Measurements from ENCODE around the gene OR2T1.
"Not testable (repeated sequence)": the region's sequence is repeated elsewhere in the genome, so short reads cannot be mapped to it uniquely, and the experiment has no call there.

The OR2T1 gene

GRCh38 chr1:248406721-248407692 lies 4.2 kb downstream of the OR2T1 start:
- Mint-ChIP-seq H3K4me3 (no peak overlapping the region), H3K27ac (ENCODE audit: low read depth) (no peak overlapping the region)
- ATAC-seq (replicated peaks; ENCODE audit: extremely low read depth, poor library complexity, severe bottlenecking), result peak; percentile 10

GRCh38 chr1:248416226-248416625 lies 13.4 kb downstream of the OR2T1 start:
- Mint-ChIP-seq H3K27ac (ENCODE audit: low read depth) (no peak overlapping the region), H3K4me3 (no peak overlapping the region), H3K4me1 (no peaks in the 10 kb centered on the region), H3K9me3 (peaks cover 7% of the 10 kb centered on the region), H3K36me3 (ENCODE audit: insufficient read depth) (peaks cover 1% of the 10 kb centered on the region), H3K27me3 (no peaks in the 10 kb centered on the region)
- no peak for DNase-seq (ENCODE audit: low spot score in 2 of 2)
- no peak for ATAC-seq (replicated peaks; ENCODE audit: extremely low read depth, poor library complexity, severe bottlenecking)

More at GRCh38 chr1:248406721-248407692, 4.2 kb downstream of the OR2T1 start:
- Mint-ChIP-seq H3K36me3 (ENCODE audit: insufficient read depth) (no peaks in the 10 kb centered on the region), H3K9me3 (peaks cover 3% of the 10 kb centered on the region), H3K27me3 (no peaks in the 10 kb centered on the region), H3K4me1 (no peaks in the 10 kb centered on the region)
- no peak for DNase-seq (ENCODE audit: low spot score in 2 of 2)

GRCh38 chr1:248417854-248418253 lies 15.0 kb downstream of the OR2T1 start:
- ATAC-seq (replicated peaks; ENCODE audit: extremely low read depth, poor library complexity, severe bottlenecking) (no peak), DNase-seq (ENCODE audit: low spot score in 2 of 2) (no peak)
- H3K4me1 Mint-ChIP-seq, result no peaks in the 10 kb centered on the region
- no peak overlapping the region for H3K4me3 Mint-ChIP-seq
- H3K27me3 Mint-ChIP-seq, result no peaks in the 10 kb centered on the region
- H3K9me3 Mint-ChIP-seq, result peaks cover 7% of the 10 kb centered on the region
- H3K36me3 Mint-ChIP-seq (ENCODE audit: insufficient read depth), result peaks cover 1% of the 10 kb centered on the region
- H3K27ac Mint-ChIP-seq (ENCODE audit: low read depth), result no peak overlapping the region

- ATAC-seq (replicated peaks; ENCODE audit: extremely low read depth, poor library complexity, severe bottlenecking) (no peak), DNase-seq (ENCODE audit: low spot score in 2 of 2) (no peak)
- Mint-ChIP-seq H3K4me1 (no peaks in the 10 kb centered on the region), H3K27ac (ENCODE audit: low read depth) (no peak overlapping the region), H3K9me3 (no peaks in the 10 kb centered on the region), H3K27me3 (no peaks in the 10 kb centered on the region), H3K36me3 (ENCODE audit: insufficient read depth) (peaks cover 1% of the 10 kb centered on the region), H3K4me3 (no peak overlapping the region)
Measured at GRCh38 chr1:248421384-248421783, 18.5 kb downstream of the OR2T1 start.

- not testable (repeated sequence) for DNase-seq (ENCODE audit: low spot score in 2 of 2); H3K4me1 Mint-ChIP-seq; H3K9me3 Mint-ChIP-seq; H3K27ac Mint-ChIP-seq (ENCODE audit: low read depth); H3K4me3 Mint-ChIP-seq; ATAC-seq (replicated peaks; ENCODE audit: extremely low read depth, poor library complexity, severe bottlenecking); H3K36me3 Mint-ChIP-seq (ENCODE audit: insufficient read depth)
- H3K27me3 Mint-ChIP-seq, result peaks cover 12% of the 10 kb centered on the region
Measured at GRCh38 chr1:248427526-248428191, 24.8 kb downstream of the OR2T1 start.

- H3K27ac Mint-ChIP-seq (ENCODE audit: low read depth); DNase-seq (ENCODE audit: low spot score in 2 of 2); H3K4me1 Mint-ChIP-seq; ATAC-seq (replicated peaks; ENCODE audit: extremely low read depth, poor library complexity, severe bottlenecking); H3K4me3 Mint-ChIP-seq; H3K9me3 Mint-ChIP-seq; H3K36me3 Mint-ChIP-seq (ENCODE audit: insufficient read depth): not testable (repeated sequence)
- H3K27me3 Mint-ChIP-seq, result peaks cover 12% of the 10 kb centered on the region
Measured at GRCh38 chr1:248428192-248428533, 25.3 kb downstream of the OR2T1 start.

- not testable (repeated sequence) for ATAC-seq (replicated peaks; ENCODE audit: extremely low read depth, poor library complexity, severe bottlenecking); H3K4me1 Mint-ChIP-seq; H3K9me3 Mint-ChIP-seq; DNase-seq (ENCODE audit: low spot score in 2 of 2); H3K27ac Mint-ChIP-seq (ENCODE audit: low read depth); H3K4me3 Mint-ChIP-seq; H3K36me3 Mint-ChIP-seq (ENCODE audit: insufficient read depth)
- H3K27me3 Mint-ChIP-seq, result peaks cover 12% of the 10 kb centered on the region
Measured at GRCh38 chr1:248431683-248432082, 28.8 kb downstream of the OR2T1 start.

- ATAC-seq (replicated peaks; ENCODE audit: extremely low read depth, poor library complexity, severe bottlenecking); H3K36me3 Mint-ChIP-seq (ENCODE audit: insufficient read depth); DNase-seq (ENCODE audit: low spot score in 2 of 2); H3K9me3 Mint-ChIP-seq; H3K4me3 Mint-ChIP-seq; H3K27ac Mint-ChIP-seq (ENCODE audit: low read depth); H3K4me1 Mint-ChIP-seq: not testable (repeated sequence)
- H3K27me3 Mint-ChIP-seq, result peaks cover 12% of the 10 kb centered on the region
Measured at GRCh38 chr1:248432201-248432600, 29.4 kb downstream of the OR2T1 start.

GRCh38 chr1:248433811-248434415 lies 31.1 kb downstream of the OR2T1 start:
- not testable (repeated sequence) for H3K36me3 Mint-ChIP-seq (ENCODE audit: insufficient read depth); H3K4me1 Mint-ChIP-seq

GRCh38 chr1:248434913-248435312 lies 32.1 kb downstream of the OR2T1 start:
- ATAC-seq (replicated peaks; ENCODE audit: extremely low read depth, poor library complexity, severe bottlenecking); H3K27ac Mint-ChIP-seq (ENCODE audit: low read depth); H3K4me3 Mint-ChIP-seq; H3K36me3 Mint-ChIP-seq (ENCODE audit: insufficient read depth); H3K9me3 Mint-ChIP-seq; H3K4me1 Mint-ChIP-seq; DNase-seq (ENCODE audit: low spot score in 2 of 2): not testable (repeated sequence)
- H3K27me3 Mint-ChIP-seq, result peaks cover 12% of the 10 kb centered on the region

More at GRCh38 chr1:248433811-248434415, 31.1 kb downstream of the OR2T1 start:
- H3K9me3 Mint-ChIP-seq; H3K27ac Mint-ChIP-seq (ENCODE audit: low read depth); H3K4me3 Mint-ChIP-seq; DNase-seq (ENCODE audit: low spot score in 2 of 2); ATAC-seq (replicated peaks; ENCODE audit: extremely low read depth, poor library complexity, severe bottlenecking): not testable (repeated sequence)
- H3K27me3 Mint-ChIP-seq, result peaks cover 12% of the 10 kb centered on the region

GRCh38 chr1:248436303-248436702 lies 33.5 kb downstream of the OR2T1 start:
- H3K4me1 Mint-ChIP-seq; H3K36me3 Mint-ChIP-seq (ENCODE audit: insufficient read depth); H3K4me3 Mint-ChIP-seq; H3K27ac Mint-ChIP-seq (ENCODE audit: low read depth); H3K9me3 Mint-ChIP-seq; H3K27me3 Mint-ChIP-seq; ATAC-seq (replicated peaks; ENCODE audit: extremely low read depth, poor library complexity, severe bottlenecking); DNase-seq (ENCODE audit: low spot score in 2 of 2): not testable (repeated sequence)

- H3K27me3 Mint-ChIP-seq; H3K36me3 Mint-ChIP-seq (ENCODE audit: insufficient read depth); DNase-seq (ENCODE audit: low spot score in 2 of 2); H3K27ac Mint-ChIP-seq (ENCODE audit: low read depth); H3K4me3 Mint-ChIP-seq; H3K9me3 Mint-ChIP-seq; ATAC-seq (replicated peaks; ENCODE audit: extremely low read depth, poor library complexity, severe bottlenecking); H3K4me1 Mint-ChIP-seq: not testable (repeated sequence)
Measured at GRCh38 chr1:248438668-248439067, 35.8 kb downstream of the OR2T1 start.
